HepG2 (cell line): ENCODE data around the gene SH2D3C. TPM values are rescaled to one million over a fixed set of nuclear protein-coding genes. Genes with fewer than 3 reads are reported as not detected.

Experiments used
- ARNT2 ChIP-seq: sonication (generic); formaldehyde crosslinking; IDR thresholded peaks from 2 replicates; pipeline ENCODE4 v1.8.0; 2022; ENCODE audit warnings: mild to moderate bottlenecking, low read depth, missing genetic modification reagents, moderate library complexity
- BHLHE40 ChIP-seq: IDR thresholded peaks from 2 replicates; pipeline ENCODE4 v1.6.1; 2011; ENCODE audit warnings: low read length, improper control_type of control experiment
- CBFB ChIP-seq: sonication (generic); formaldehyde crosslinking; IDR thresholded peaks from 2 replicates; pipeline ENCODE4 v1.4.0; 2020; ENCODE audit warnings: missing genetic modification reagents
- EEA1 ChIP-seq: sonication (generic); formaldehyde crosslinking; IDR thresholded peaks from 2 replicates; pipeline ENCODE4 v1.5.1; 2020; ENCODE audit warnings: mild to moderate bottlenecking, missing genetic modification reagents, borderline replicate concordance
- IRF2 ChIP-seq: IDR thresholded peaks from 2 replicates; pipeline ENCODE4 v1.6.1; 2018; ENCODE audit warnings: missing genetic modification reagents, missing compliant biosample characterization
- MTF1 ChIP-seq: sonication (generic); formaldehyde crosslinking; IDR thresholded peaks from 2 replicates; pipeline ENCODE4 v1.5.0; 2020; ENCODE audit warnings: missing genetic modification reagents
- MTF2 ChIP-seq: sonication (generic); formaldehyde crosslinking; IDR thresholded peaks from 2 replicates; pipeline ENCODE4 v1.5.0; 2020; ENCODE audit warnings: missing genetic modification reagents, borderline replicate concordance
- MYC ChIP-seq: sonication (generic); formaldehyde crosslinking; IDR thresholded peaks from 2 replicates; pipeline ENCODE4 v1.9.0; 2021; ENCODE audit warnings: missing genetic modification reagents, borderline replicate concordance
- NFKB2 ChIP-seq: sonication (generic); formaldehyde crosslinking; IDR thresholded peaks from 2 replicates; pipeline ENCODE4 v1.4.0; 2020; ENCODE audit warnings: missing genetic modification reagents, borderline replicate concordance
- NFYC ChIP-seq: IDR thresholded peaks from 2 replicates; pipeline ENCODE4 v1.6.1; 2016; ENCODE audit warnings: missing genetic modification reagents, missing compliant biosample characterization
- RXRB ChIP-seq: IDR thresholded peaks from 2 replicates; pipeline ENCODE4 v1.6.1; 2016; ENCODE audit warnings: borderline replicate concordance, missing genetic modification reagents, missing compliant biosample characterization
- SYNCRIP ChIP-seq: fragments of 200-400 bp; formaldehyde crosslinking; IDR thresholded peaks from 2 replicates; pipeline ENCODE4 v1.6.1; 2018; ENCODE audit warnings: mild to moderate bottlenecking, low read depth, low read length; ENCODE audit not compliant: insufficient read depth
- TBX3 ChIP-seq: fragments of 450-650 bp; IDR thresholded peaks from 2 replicates; pipeline ENCODE4 v1.6.1; 2017; ENCODE audit warnings: antibody characterized with exemption, mild to moderate bottlenecking, inconsistent platforms, borderline replicate concordance
- ZNF264 ChIP-seq: sonication (generic); formaldehyde crosslinking; IDR thresholded peaks from 2 replicates; pipeline ENCODE4 v1.4.0; 2020; ENCODE audit warnings: missing genetic modification reagents
- ZNF350 ChIP-seq: sonication (generic); formaldehyde crosslinking; IDR thresholded peaks from 2 replicates; pipeline ENCODE4 v1.4.0; 2020; ENCODE audit warnings: mild to moderate bottlenecking, low read depth, missing genetic modification reagents, borderline replicate concordance
- ZNF660 ChIP-seq: sonication (generic); formaldehyde crosslinking; IDR thresholded peaks from 2 replicates; pipeline ENCODE4 v1.5.1; 2020; ENCODE audit warnings: mild to moderate bottlenecking, low read depth, missing genetic modification reagents, borderline replicate concordance
- ZNF788 ChIP-seq: sonication (generic); formaldehyde crosslinking; IDR thresholded peaks from 2 replicates; pipeline ENCODE4 v1.5.0; 2020; ENCODE audit warnings: mild to moderate bottlenecking, missing genetic modification reagents, borderline replicate concordance
- ZNF891 ChIP-seq: sonication (generic); formaldehyde crosslinking; IDR thresholded peaks from 2 replicates; pipeline ENCODE4 v1.5.0; 2020; ENCODE audit warnings: mild to moderate bottlenecking, missing genetic modification reagents
- polyA plus RNA-seq, 8 experiments: library from polyadenylated mRNA; depleted of rRNA in 3 of 8; stranded (reverse) in 7 of 8; unstranded in 1 of 8; fragments of >200 nt; fragmentation: Illumina TruSeq in 4 of 8; extraction: Trizol in 4 of 8; gene quantifications; 2 replicates each; pipeline versions ENCODE4 v1.2.1 to v1.2.3, GENCODE V29; 2011 to 2016; ENCODE audit warnings: low read depth in 4 of 8, missing spikeins in 1 of 8, mixed read lengths in 1 of 8; ENCODE audit not compliant: insufficient read depth in 1 of 8
- total RNA-seq, 5 experiments: library from RNA; depleted of rRNA; stranded (reverse); fragments of >200 nt; fragmentation: Illumina TruSeq; extraction: Trizol; gene quantifications; 2 replicates each; pipeline ENCODE4 v1.2.3, GENCODE V29; 2016; ENCODE audit warnings: low read depth in 1 of 5
- TF ChIP-seq, protein P1 (sequence below): IDR thresholded peaks from 2 replicates; pipeline ENCODE4 v1.6.1; 2016; ENCODE audit warnings: control low read depth
- TF ChIP-seq, protein P2 (sequence below): sonication (generic); formaldehyde crosslinking; IDR thresholded peaks from 2 replicates; pipeline ENCODE4 v1.4.0; 2020; ENCODE audit warnings: mild to moderate bottlenecking, missing genetic modification reagents
- TF ChIP-seq, protein P3 (sequence below): IDR thresholded peaks from 2 replicates; pipeline ENCODE4 v1.4.0; 2020; ENCODE audit warnings: mild to moderate bottlenecking, missing genetic modification reagents
- TF ChIP-seq, protein P4 (sequence below): sonication (generic); formaldehyde crosslinking; IDR thresholded peaks from 2 replicates; pipeline ENCODE4 v1.5.1; 2020; ENCODE audit warnings: missing genetic modification reagents, mild to moderate bottlenecking, borderline replicate concordance

The SH2D3C gene
- total and polyA plus RNA-seq, 2 of the 13 experiments (the other 11 are each of a cell fraction or from before 2014, with no cell fraction given), result not detected

DNA sequence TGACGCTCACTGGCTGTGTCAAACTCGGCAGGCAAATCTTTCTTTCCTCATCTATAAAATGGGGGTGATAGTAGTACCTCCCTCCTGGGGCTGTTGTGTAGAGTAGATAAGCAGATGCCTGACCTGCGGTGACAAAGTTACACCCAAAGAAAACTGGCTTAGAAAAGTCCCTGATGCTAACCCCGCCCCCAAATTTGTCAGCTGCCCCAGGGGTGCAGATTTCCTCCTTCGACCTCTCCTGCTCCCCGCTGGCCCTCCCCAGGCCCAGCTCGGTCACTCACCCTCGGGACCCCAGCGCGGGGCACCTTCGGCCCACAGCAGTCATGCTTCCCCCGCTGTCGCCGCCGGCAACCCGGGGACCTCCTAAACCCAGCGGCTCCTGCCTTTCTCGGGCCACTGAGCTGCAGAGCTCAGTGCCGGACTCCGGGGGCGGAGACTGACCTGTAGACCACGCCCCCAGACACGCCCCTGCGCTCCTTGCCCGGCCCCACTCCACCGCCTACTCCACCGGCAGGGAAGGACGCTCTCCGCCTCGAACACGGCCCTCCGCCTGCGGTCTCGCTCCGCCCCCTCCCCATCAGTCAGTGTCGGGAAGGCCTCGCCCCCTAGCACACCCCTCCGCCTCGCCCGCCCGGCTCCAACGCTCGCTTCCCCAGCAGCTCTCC is 7.4 kb downstream of the SH2D3C start (continued):
- TF ChIP-seq NFKB2 (peak; percentile 44; the same call in 1 of the 2 replicates), NFYC (CRISPR knock-in tag) (peak; percentile 20; the same call in 1 of the 2 replicates), ARNT2 (CRISPR knock-in tag) (0 out of 2 replicates have a peak, but pooled peaks have one; percentile 43), MTF1 (CRISPR knock-in tag) (no peak), BHLHE40 (no peak), ZNF264 (no peak), ZNF350 (CRISPR knock-in tag) (0 out of 2 replicates have a peak, but pooled peaks have one; percentile 18), ZNF891 (CRISPR knock-in tag) (no peak), TBX3 (no peak), RXRB (CRISPR knock-in tag) (peak; percentile 11; the same call in 1 of the 2 replicates), MTF2 (peak; percentile 79; the same call in 1 of the 2 replicates), EEA1 (CRISPR knock-in tag) (no peak), CBFB (0 out of 2 replicates have a peak, but pooled peaks have one; percentile 39), IRF2 (CRISPR knock-in tag) (0 out of 2 replicates have a peak, but pooled peaks have one; percentile 37), ZNF788 (CRISPR knock-in tag) (peak; percentile 56; the same call in 1 of the 2 replicates), MYC (peak; percentile 34; the same call in 1 of the 2 replicates), SYNCRIP (no peak), ZNF660 (CRISPR knock-in tag) (no peak)
- TF ChIP-seq, protein P1, sequence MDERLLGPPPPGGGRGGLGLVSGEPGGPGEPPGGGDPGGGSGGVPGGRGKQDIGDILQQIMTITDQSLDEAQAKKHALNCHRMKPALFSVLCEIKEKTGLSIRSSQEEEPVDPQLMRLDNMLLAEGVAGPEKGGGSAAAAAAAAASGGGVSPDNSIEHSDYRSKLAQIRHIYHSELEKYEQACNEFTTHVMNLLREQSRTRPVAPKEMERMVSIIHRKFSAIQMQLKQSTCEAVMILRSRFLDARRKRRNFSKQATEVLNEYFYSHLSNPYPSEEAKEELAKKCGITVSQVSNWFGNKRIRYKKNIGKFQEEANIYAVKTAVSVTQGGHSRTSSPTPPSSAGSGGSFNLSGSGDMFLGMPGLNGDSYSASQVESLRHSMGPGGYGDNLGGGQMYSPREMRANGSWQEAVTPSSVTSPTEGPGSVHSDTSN (CRISPR knock-in tag), result peak; percentile 71
- TF ChIP-seq, protein P2, sequence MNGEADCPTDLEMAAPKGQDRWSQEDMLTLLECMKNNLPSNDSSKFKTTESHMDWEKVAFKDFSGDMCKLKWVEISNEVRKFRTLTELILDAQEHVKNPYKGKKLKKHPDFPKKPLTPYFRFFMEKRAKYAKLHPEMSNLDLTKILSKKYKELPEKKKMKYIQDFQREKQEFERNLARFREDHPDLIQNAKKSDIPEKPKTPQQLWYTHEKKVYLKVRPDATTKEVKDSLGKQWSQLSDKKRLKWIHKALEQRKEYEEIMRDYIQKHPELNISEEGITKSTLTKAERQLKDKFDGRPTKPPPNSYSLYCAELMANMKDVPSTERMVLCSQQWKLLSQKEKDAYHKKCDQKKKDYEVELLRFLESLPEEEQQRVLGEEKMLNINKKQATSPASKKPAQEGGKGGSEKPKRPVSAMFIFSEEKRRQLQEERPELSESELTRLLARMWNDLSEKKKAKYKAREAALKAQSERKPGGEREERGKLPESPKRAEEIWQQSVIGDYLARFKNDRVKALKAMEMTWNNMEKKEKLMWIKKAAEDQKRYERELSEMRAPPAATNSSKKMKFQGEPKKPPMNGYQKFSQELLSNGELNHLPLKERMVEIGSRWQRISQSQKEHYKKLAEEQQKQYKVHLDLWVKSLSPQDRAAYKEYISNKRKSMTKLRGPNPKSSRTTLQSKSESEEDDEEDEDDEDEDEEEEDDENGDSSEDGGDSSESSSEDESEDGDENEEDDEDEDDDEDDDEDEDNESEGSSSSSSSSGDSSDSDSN (CRISPR knock-in tag), result peak; percentile 47; the same call in 1 of the 2 replicates
- TF ChIP-seq, protein P3, sequence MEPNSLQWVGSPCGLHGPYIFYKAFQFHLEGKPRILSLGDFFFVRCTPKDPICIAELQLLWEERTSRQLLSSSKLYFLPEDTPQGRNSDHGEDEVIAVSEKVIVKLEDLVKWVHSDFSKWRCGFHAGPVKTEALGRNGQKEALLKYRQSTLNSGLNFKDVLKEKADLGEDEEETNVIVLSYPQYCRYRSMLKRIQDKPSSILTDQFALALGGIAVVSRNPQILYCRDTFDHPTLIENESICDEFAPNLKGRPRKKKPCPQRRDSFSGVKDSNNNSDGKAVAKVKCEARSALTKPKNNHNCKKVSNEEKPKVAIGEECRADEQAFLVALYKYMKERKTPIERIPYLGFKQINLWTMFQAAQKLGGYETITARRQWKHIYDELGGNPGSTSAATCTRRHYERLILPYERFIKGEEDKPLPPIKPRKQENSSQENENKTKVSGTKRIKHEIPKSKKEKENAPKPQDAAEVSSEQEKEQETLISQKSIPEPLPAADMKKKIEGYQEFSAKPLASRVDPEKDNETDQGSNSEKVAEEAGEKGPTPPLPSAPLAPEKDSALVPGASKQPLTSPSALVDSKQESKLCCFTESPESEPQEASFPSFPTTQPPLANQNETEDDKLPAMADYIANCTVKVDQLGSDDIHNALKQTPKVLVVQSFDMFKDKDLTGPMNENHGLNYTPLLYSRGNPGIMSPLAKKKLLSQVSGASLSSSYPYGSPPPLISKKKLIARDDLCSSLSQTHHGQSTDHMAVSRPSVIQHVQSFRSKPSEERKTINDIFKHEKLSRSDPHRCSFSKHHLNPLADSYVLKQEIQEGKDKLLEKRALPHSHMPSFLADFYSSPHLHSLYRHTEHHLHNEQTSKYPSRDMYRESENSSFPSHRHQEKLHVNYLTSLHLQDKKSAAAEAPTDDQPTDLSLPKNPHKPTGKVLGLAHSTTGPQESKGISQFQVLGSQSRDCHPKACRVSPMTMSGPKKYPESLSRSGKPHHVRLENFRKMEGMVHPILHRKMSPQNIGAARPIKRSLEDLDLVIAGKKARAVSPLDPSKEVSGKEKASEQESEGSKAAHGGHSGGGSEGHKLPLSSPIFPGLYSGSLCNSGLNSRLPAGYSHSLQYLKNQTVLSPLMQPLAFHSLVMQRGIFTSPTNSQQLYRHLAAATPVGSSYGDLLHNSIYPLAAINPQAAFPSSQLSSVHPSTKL (CRISPR knock-in tag), result peak; percentile 55; the same call in 1 of the 2 replicates
- TF ChIP-seq, protein P4, sequence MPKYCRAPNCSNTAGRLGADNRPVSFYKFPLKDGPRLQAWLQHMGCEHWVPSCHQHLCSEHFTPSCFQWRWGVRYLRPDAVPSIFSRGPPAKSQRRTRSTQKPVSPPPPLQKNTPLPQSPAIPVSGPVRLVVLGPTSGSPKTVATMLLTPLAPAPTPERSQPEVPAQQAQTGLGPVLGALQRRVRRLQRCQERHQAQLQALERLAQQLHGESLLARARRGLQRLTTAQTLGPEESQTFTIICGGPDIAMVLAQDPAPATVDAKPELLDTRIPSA (CRISPR knock-in tag), result no peak
